GM10266 (cell line): ENCODE results near the gene UBE2E3.

Experiments
- DNase-seq: peaks from one replicate; pipeline ENCODE4 v3.0.0; 2012; ENCODE audit errors: extremely low spot score
- CTCF ChIP-seq: IDR thresholded peaks from 2 replicates; pipeline ENCODE4 v1.5.1; 2012; ENCODE audit warnings: mild to moderate bottlenecking, low read depth; ENCODE audit not compliant: control insufficient read depth, insufficient read depth; ENCODE audit errors: missing control alignments

Gene UBE2E3

GRCh38 chr2:180944372-180944771 lies 36.0 kb upstream of the UBE2E3 start:
- DNase-seq = no peak
- TF ChIP-seq CTCF = no peak

GRCh38 chr2:180947208-180947689 lies 33.2 kb upstream of the UBE2E3 start:
- TF ChIP-seq CTCF = no peak
- no peak for DNase-seq

- TF ChIP-seq CTCF = no peak
- no peak for DNase-seq
Measured at GRCh38 chr2:180949896-180950295, 30.5 kb upstream of the UBE2E3 start.

- TF ChIP-seq CTCF = no peak
- no peak for DNase-seq
Measured at GRCh38 chr2:180952082-180952481, 28.3 kb upstream of the UBE2E3 start.

GRCh38 chr2:180952731-180953336 lies 27.6 kb upstream of the UBE2E3 start:
- no peak for DNase-seq
- TF ChIP-seq CTCF = no peak

- no peak for DNase-seq
- no peak for TF ChIP-seq CTCF
Measured at GRCh38 chr2:180953550-180953949, 26.9 kb upstream of the UBE2E3 start.

- no peak for TF ChIP-seq CTCF
- no peak for DNase-seq
Measured at GRCh38 chr2:180955101-180955500, 25.3 kb upstream of the UBE2E3 start.
